Activated CD4-positive, alpha-beta T cell treated with anti-CD3 and anti-CD28 coated beads, Interleukin-10, Interleukin-2, amounts not matched to agents 100 ng/mL and 50 ng/mL, durations not matched to agents 16 hours and 8 hours (primary cell): ENCODE data around the gene LMAN2L.

Experiments
- DNase-seq: peaks from one replicate; pipeline ENCODE4 v3.0.0-alpha.2; 2020

Gene LMAN2L

DNA sequence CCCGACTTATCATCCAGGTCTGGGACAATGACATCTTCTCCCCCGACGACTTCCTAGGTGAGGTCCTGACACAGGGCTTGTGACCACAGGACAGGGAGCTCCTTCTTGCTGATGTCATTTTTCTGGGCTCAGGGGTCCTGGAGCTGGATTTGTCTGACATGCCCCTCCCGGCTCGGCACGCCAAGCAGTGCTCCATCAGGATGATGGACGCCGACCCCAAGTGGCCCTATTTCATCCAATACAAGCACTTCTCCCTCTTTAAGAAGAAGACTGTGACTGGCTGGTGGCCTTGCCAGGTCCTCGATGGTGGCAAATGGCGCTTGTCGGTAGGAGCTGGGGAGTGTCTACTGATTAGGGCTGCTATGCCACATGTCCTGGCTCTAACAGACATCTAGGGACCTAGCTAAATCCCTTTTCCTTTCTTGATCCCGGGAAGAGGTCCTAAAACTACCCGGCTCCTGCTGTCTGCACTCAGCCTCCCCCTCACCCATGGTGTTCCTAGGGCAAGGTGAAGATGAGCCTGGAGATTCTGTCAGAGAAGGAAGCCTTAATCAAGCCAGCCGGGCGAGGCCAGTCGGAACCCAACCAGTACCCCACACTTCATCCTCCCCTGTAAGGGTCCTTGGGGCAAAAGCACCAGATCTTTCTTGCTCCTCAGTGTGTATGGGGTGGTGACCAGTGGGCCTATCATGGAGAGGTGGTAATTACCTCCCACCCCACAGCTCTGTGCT is 36.7 kb downstream of the LMAN2L start:
- no peak for DNase-seq

DNA sequence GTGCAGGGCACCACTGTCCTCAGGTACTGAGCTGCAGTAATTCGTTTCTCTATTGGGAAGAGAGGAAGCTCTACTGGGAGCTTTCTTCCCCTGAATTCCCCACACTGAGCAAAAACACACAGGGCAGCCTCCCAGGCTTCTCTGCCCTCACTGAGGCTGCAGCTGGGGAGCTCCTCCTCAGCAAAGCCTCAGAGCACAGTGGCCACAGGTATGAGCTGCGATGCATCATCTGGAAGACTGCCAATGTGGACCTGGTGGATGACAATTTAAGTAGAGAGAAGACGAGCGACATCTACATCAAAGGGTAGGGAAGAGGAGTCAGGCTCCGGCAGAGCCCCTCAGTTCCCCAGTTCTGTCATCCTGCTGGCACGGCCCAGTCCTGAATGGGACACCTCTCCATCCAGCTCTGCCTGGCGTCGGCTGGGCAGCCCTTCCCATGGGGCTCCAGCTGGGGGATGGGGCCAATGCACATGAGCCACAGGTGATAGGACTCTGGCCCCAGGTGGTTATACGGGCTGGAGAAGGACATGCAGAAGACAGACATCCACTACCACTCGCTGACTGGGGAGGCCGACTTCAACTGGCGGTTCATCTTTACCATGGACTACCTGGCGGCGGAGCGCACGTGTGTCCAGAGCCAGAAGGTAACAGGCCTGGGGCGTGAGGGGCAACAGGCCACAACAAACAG is 37.6 kb downstream of the LMAN2L start:
- DNase-seq = no peak

DNA sequence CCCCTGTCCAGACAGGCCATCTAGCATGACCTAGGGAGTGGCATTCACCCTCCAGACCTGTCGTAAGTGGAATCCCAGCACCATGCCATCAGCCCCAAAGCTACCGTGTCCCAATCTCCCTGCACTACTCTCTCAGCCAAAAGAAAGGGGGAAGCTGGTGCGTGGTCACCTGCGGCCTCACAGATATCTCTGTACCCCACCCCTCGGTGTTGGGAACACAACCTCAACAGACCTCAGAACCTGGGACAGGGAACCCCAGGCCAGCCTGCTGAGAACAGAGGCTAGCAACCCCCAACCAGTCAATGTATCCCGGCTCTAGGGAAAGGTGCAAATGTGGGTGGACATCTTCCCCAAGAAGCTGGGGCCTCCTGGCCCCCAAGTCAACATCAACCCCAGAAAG is 38.2 kb downstream of the LMAN2L start:
- DNase-seq = no peak

DNA sequence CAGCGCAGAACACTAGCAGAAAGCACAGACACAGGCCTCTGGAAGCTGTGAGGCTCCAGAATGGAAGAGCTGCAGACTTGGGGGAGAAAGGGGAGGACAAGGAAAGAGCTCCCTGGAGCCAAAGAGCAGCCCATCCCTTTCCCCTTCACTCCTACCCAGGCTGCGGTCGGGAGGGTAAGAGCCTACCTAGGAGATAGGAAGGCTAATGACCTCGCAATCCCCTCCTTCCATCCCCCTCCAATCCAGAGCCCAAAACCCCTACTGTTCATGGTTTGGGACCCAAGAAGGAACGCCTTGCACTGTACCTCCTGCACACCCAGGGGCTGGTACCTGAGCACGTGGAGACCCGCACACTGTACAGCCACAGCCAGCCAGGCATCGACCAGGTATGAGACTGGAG is 39.8 kb downstream of the LMAN2L start:
- no peak for DNase-seq

DNA sequence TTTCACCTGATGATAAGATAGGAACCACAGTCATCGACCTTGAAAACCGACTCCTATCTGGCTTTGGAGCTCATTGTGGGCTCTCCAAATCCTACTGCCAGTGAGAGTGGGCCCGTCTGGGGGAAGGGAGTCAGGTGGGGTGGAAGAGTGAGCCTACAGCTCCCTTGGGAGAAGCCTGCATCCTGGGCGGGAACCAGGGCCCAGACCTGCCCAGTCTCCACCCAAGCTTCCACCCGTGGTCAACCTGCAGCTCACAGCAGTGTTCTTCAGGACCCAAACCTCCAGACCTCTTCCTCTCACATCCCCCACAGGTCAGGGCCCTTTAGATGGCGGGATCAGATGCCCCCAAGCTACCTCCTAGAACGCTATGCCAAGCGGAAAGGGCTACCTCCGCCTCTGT is 40.2 kb downstream of the LMAN2L start:
- DNase-seq = no peak

DNA sequence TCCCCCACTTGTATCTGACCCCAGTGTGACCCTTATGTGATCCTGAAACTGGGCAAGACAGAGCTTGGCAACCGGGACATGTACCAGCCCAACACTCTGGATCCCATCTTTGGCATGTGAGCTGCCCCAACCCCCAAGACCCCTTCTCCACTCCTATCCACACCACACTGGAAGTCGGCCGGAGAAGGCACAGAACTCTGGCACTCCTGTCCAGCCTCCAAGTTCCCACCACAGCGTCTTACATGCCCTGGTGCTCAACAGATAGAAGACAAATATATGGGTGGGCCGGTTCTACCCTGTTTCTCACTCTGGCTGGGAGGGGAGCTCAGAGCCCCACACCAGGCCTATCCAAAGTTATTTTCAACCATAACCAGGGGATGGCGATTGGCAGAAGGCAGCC is 40.8 kb downstream of the LMAN2L start:
- DNase-seq = no peak

DNA sequence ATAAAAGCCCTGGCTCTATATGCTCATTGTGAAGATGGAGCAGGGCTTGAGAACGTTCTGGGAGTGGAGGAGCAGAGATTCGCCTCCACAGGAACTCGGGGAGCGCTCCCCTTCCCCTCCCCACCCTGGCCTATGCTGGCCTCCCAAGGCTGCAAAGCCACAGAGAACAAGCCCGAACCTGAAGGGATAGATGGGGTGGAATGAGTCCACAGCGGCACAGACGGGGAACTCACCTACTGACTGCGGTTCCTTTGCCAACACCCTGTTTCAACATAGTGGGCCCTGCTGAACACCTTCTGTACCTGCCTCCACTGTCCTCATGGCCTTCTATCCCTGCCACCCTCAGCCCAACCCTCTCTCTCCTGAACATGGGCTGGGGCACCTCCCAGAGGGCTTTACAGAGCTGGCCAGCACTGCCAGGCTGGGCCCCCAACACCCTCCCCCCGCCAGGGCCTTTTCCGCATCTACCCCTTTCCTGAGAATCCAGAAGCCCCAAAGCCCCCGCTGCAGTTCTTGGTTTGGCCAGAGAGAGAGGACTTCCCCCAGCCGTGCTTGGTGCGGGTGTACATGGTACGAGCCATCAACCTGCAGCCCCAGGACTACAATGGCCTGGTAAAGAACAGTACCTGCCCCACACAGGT is 41.5 kb downstream of the LMAN2L start:
- DNase-seq = no peak

DNA sequence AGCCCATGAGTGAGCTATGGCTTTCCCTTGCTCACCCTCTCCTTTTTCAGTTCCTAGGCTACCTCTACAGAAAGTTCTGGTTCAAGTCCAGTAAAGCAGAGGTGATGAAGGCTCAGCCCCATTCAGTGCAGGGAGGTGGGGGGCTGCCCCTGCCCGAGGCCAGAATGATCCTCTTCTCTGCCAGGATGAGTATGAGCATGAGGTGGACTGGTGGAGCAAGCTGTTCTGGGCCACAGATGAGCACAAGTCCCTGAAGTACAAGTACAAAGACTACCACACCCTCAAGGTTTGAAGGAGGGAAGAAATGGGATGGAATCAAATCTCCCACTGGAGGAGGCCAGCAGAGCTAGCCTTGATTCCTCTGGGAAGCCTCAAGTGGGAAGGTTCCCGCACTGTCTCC is 42.4 kb downstream of the LMAN2L start:
- no peak for DNase-seq

DNA sequence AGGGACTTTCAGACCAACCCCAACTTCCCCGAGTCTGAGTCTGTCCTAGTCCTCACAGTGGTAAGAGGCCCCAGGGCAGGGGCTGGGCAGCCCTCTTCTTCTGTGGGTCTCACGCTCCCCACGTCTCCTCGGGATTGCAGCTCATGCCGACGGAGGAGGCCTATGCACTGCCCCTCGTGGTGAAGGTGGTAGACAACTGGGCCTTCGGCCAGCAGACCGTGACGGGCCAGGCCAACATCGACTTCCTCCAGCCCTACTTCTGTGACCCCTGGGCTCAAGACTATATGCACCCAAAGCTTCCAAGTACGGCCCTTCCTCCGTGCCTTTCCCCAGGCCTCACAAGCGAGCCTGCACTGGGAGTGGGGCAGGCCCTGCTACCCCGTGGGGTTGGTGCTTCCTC is 44.3 kb downstream of the LMAN2L start:
- no peak for DNase-seq

DNA sequence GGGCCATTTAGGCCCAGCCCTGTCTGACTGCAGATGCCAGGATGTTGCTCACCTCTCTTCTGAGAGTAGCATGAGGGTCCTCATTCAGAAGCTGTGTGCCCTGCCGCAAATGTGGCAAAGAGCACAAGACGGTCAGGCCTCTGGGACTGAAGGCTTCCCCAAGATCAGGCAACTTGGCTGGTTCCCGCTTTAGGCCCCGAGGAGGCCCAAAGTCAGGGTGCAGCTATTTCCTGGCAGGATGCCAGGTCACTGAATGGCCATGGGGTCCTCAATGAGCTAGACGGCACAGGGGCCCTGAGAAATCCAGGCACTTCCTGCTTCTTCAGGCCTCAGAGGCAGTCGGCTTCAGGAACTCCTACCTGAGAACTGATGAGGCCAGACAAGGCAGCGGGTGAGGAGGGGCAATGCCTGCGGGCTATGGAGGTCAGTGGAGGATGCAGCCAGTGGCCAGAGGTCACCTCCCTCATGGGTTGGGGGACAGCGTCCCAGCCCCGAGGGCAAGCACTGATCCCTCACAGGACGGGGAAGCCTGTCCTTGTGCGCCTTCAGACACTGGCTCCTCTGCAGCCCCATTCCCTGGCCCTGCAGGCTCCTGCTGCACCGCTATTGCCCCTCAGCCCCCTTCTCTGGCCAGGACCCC is 44.9 kb downstream of the LMAN2L start:
- DNase-seq = no peak

DNA sequence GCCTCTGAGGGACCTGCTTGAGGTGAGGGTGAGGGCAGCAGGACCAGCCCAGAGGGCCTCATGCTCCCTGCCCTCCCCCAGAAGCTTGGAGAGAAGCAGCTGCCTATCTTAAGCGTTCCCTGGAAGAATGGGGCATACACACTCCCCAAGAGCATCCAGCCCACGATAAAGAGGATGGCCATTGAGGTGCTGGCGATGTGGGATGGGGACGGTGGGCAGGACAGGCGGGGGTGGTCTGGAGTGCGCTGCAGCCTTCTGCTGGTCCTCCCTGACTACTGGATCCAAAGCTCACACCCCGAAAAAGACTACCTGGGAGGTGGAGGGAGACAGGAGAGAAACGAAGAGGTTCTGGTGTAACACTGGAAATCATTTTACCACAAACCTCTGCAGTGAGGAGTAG is 45.6 kb downstream of the LMAN2L start:
- DNase-seq = no peak

DNA sequence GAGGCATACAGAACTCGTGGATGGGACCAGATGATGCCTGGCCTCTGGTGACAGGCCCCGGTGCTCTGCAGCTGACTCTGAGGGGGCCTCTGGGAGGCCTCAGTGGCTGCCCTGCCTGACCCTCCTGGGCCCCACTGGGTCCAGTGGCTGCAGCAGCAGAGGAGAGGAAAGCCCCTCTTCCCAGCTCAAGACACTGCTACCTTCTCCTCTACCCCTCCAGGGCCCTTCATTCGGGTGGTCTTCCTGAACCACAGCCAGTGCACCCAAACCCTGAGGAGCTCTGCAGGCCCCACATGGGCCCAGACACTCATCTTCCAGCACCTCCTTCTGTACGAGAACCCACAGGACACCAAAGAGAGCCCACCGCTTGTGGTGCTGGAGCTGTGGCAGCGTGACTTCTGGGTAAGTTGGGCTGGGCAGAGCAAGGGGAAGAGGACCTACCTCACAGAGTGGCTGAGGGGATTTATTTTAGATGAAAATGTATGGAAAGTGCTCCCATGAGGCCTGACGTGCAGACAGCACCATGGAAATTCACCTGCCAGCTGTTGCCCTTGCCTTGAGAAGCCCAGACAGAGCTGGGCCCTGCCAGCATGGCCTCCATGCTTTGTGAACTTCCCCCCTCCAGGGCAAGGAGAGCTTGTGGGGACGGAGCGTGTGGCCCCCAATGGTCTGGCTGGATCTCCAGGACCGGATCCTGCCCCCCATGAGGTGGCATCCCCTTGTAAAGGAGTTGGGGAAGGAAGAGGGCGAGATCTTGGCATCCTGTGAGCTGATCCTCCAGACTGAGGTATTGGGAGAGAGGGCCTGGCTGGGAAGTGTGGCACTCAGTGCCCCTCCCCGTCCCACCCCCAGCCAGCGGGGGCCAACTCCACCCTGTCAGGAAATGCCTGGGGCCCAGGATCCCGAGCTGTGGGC is 46.3 kb downstream of the LMAN2L start:
- DNase-seq = no peak

DNA sequence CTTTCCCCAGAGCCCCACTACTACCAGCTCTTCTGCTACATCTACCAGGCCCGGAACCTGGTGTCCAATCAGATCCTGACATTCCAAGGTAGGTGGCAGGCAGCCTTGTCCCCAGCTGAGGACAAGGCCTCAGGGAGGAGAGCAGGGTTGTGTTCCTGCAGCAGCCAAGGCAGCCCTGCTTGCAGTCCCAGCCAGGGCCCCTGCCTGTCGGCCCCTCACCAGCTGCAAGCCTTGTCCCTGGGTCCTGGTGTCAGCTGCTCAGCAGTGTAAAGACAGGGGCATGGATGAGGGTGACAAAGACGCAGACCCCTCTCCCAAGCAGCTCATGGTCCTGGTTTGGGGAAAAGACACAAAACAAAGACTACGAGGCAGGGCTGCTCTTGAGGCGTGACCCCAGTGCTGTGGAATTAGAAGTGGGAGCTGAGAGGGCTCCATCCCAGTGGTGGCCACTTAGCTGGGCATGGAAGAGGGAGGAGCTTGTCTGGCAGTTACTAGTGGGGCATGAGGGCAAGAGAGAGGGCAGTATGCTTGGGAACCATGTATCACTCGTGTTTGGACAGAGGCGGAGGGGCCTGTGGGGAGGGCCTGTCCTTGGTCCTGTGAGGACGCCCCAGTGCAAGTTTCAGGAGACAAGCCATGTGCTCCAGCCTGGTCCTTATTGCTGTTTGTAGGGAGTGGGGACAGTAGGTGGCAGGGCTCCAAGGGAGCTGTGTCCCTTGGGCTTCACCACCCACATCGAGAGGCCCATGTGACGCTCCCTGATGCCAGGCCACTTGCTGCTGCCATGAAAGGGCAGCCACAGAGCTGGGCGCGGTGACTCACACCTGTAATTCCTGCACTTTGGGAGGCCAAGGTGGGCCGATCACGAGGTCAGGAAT is 47.5 kb downstream of the LMAN2L start:
- DNase-seq = no peak

DNA sequence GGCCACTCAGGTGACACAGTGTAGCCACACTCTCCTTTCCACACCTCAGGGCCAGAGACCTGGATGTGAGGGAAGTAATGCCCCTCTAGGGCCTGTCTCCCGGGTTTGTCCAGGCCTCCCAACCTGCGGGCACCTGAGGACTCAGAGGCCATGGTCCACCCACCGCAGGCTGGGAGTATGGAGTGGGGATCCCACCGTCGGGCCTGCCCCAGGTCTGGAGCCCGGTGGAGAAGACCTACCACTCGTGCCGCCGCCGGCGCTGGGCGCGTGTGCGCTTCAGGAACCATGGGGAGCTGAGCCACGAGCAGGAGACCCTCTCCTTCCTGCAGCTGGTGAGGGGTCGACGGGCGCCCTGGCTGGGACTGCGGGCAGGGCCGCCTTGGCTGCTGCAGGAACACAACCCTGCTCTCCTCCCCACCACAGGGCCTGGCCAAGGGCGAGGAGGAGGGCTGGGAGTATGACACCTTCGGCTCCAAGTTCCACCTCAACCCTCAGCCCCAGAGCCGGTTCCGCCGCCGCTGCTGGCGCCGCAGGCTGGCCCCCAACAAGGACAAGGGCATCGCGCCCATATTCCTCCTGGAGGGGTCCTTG is 48.7 kb downstream of the LMAN2L start:
- no peak for DNase-seq

DNA sequence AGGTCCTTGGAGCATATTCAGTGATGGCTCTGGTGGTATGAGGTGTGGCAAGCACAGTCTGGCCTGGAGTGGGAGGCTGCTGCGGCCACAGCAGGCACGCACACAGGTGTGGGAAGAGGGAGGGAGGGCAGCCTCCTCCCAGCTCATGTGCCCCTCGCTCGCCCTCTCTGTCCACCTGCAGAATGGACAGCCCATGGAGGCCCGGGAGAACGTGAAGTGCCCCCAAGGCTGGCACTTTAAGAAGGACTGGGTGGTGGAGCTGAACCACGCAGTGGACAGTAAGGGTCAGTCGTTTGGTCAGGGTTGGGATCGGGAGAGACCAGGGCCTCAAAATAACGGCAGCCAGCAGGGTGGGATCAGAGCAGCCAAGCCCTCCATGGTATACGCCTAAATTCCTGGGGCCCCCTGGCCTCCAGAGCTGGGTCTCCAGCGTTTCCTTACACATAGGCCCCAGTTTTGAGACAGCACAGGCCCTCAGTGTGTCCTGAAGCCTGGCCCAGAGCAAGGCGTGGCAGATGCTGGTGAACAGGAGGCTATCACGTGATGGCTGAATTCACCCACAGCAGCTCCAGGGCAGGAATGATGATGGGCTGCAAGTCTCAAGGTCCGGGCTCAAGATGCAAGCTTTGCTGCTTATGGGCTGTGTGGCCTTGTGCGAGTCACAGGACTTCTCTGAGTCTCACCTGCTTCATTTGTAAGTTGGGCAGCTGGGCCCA is 49.4 kb downstream of the LMAN2L start:
- DNase-seq = no peak

DNA sequence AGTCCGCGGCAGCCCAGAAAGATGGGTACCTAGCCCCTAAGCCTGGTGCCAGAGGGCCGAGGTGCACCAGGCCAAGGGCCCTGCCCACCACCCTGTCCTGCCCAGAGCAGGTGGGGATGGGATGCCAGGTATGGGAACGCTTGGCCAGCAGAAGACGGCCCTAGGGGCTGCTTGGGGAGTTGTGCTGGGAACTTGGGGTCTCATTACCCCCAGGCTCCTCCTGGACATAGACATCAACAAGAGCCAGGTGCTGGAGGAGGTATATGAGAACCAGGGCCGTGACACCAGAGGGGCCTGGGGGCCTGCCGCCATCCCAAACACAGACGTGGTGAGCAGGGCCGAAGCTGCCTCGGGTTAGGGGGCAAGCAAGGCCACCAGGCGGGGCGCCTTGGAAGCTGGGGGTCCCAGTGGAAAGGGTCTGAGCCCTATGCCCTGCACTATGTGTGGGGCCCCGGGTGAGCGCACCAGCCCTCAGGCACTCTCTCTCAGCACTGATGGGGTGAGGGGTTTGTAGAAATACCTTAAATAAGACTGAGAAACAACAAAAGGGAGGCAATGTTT is 50.4 kb downstream of the LMAN2L start:
- DNase-seq = no peak

DNA sequence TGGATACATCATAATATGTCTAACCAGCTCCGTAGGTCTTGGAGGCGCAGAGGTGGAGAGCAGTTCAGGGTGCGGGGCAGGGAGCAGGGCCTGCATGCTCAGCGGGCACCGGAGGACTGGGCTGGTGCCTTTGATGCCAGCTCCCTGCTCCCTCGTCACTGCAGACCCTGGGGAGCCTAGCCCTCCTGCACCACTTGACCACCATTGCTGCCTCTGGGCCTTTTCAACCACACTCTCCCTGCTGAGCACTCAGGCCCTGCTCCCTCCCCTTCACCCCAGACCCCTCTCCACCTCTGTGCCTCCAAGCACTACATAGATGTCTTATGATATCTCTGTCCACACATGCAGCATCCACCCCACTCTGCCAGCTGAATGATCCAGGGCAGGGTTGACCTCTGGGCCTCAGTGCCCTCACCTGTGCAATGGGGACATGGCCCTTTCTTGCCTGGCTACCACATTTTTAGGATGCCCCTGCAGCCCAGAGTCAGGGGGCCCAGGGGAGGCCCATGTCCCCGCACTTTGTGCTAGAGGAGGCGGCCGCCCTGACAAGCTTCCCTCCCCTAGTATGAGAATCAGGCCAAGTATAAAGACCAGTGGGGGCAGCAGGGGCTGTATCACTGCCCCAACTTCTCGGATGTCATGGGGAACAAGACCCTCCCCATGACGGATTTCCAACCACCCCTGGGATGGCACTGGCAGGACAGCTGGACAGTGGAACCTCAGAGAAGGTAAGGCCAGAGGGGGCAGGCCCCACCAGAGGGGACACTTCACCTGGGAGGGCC is 51.0 kb downstream of the LMAN2L start:
- no peak for DNase-seq

DNA sequence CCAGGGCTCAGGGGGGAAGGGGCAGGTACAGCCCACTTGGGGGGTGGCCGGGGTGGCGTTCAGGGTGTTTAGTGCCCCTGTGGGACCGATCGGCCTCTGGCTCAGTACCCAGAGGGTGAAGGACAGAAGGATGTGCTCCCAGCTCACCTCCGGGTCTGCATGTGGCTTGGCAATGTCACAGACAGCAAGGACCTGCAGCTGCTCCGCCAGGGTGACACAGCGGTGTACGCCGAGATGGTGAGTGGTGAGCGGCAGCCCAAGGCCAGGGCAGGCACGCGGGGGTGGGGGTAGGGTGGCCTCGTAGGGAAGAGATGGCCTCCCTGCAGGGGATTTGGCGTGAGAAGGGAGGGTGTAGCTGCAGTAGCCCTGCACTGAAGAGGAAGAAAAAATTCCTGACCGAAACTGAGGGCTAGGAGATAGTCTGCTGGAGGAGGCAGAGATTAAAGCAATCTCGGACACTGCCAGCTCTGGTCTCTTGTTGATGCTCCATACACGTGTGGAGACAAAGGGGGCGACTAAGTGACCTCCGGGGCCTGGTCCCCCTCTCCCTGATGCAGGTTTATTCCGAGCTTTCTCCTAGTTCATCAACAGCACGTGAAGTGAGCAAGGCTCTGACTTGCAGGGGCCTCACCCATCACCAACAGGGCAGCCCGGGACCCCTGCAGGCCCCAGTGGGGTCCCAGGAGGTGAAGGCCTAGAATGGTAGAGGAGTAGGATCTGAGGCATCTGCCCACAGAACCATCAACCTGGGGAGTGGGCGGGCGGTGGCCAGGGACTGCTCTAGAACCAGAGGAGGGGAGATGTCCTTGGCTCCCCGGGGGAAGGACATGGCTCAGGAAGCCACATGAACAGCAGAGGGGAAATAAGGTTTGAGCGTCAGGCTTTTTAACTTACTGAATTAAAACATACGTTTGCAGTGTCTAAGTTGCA is 51.9 kb downstream of the LMAN2L start:
- DNase-seq = no peak
